Neural progenitor cell (in vitro differentiated cells): Measurements from ENCODE around the gene MAF. TPM values are rescaled to one million over a fixed set of nuclear protein-coding genes. Genes with fewer than 3 reads are reported as not detected.

Experiments used
- DNase-seq: peaks from one replicate; pipeline ENCODE4 v3.0.0-alpha.2; 2016; ENCODE audit warnings: low spot score
- H2AFZ ChIP-seq: fragments of 200-600 bp; sonication (generic); replicated peaks from 2 replicates; pipeline ENCODE4 v1.6.1; 2016; ENCODE audit warnings: antibody characterized with exemption
- H3F3A ChIP-seq: fragments of 200-600 bp; sonication (generic); 2 replicates; pipeline ENCODE4 v1.6.1; 2016; ENCODE audit warnings: antibody characterized with exemption, low read depth
- H3K27ac ChIP-seq: fragments of 200-600 bp; sonication (generic); 2 replicates; pipeline ENCODE4 v1.5.1; 2016; ENCODE audit warnings: mild to moderate bottlenecking
- H3K27me3 ChIP-seq: fragments of 200-600 bp; sonication (generic); 2 replicates; pipeline ENCODE4 v1.6.1; 2016; ENCODE audit warnings: mild to moderate bottlenecking, moderate library complexity
- H3K36me3 ChIP-seq: fragments of 200-600 bp; sonication (generic); 2 replicates; pipeline ENCODE4 v1.5.1; 2016
- H3K4me1 ChIP-seq: fragments of 200-600 bp; sonication (generic); 2 replicates; pipeline ENCODE4 v1.6.1; 2016; ENCODE audit warnings: mixed run types
- H3K4me2 ChIP-seq: fragments of 200-600 bp; sonication (generic); 2 replicates; pipeline ENCODE4 v1.6.1; 2016
- H3K4me3 ChIP-seq: fragments of 200-600 bp; sonication (generic); 2 replicates; pipeline ENCODE4 v1.5.1; 2016
- H3K79me2 ChIP-seq: fragments of 200-600 bp; sonication (generic); 2 replicates; pipeline ENCODE4 v1.6.1; 2016; ENCODE audit warnings: low read depth
- H3K9ac ChIP-seq: fragments of 200-600 bp; sonication (generic); 2 replicates; pipeline ENCODE4 v1.6.1; 2016
- H3K9me3 ChIP-seq: fragments of 200-600 bp; sonication (generic); 2 replicates; pipeline ENCODE4 v1.5.1; 2016; ENCODE audit warnings: low read depth
- H4K20me1 ChIP-seq: fragments of 200-600 bp; sonication (generic); 2 replicates; pipeline ENCODE4 v1.6.1; 2016; ENCODE audit warnings: low read depth
- H3K27ac Mint-ChIP-seq: 3 replicates; pipeline ENCODE4 v1.8.0; 2021; ENCODE audit warnings: mixed read lengths
- H3K27me3 Mint-ChIP-seq: 2 replicates; pipeline ENCODE4 v1.8.0; 2022; ENCODE audit warnings: low read depth, mild to moderate bottlenecking, inconsistent platforms, moderate library complexity, mixed read lengths; ENCODE audit not compliant: insufficient read depth
- H3K36me3 Mint-ChIP-seq: 3 replicates; pipeline ENCODE4 v1.8.0; 2021; ENCODE audit warnings: mixed read lengths
- H3K4me1 Mint-ChIP-seq: 3 replicates; pipeline ENCODE4 v1.8.0; 2021; ENCODE audit warnings: mixed read lengths
- H3K4me3 Mint-ChIP-seq: 3 replicates; pipeline ENCODE4 v1.8.0; 2021; ENCODE audit warnings: mild to moderate bottlenecking, moderate library complexity, mixed read lengths
- H3K9me3 Mint-ChIP-seq: 3 replicates; pipeline ENCODE4 v1.8.0; 2020; ENCODE audit warnings: mixed read lengths
- EZH2 ChIP-seq: fragments of 200-600 bp; sonication (generic); IDR thresholded peaks from 2 replicates; pipeline ENCODE4 v1.6.1; 2017; ENCODE audit warnings: antibody characterized with exemption, mild to moderate bottlenecking, moderate library complexity
- EZH2phosphoT487 ChIP-seq: fragments of 200-600 bp; sonication (generic); IDR thresholded peaks from 2 replicates; pipeline ENCODE4 v1.6.1; 2017; ENCODE audit warnings: antibody characterized with exemption
- total RNA-seq: library from RNA; depleted of rRNA; stranded (reverse); fragments of >200 nt; gene quantifications from 2 replicates; pipeline ENCODE4 v1.2.3, GENCODE V29; 2015; ENCODE audit warnings: low replicate concordance
- TF ChIP-seq, protein P1 (sequence below): fragments of 200-600 bp; sonication (generic); IDR thresholded peaks from 2 replicates; pipeline ENCODE4 v1.5.1; 2017; ENCODE audit warnings: antibody characterized with exemption, mild to moderate bottlenecking

The MAF gene
- total RNA-seq, 1 donor from 2014 or later, result 10.8 TPM

DNA sequence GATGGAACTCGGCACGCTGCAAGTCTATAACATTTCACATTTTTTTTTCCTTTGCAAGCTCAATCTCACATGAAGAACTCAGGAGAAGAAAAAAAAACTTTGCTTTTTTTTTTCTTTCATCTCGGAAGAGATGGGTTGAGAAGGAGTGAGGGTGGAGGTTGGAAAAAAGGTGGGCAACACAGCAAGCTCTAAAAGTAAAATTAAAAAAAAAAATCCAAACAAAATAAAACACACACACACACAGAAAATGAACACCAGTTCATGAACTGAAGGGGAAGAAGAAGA, 2.5 kb downstream of the MAF start:
- Mint-ChIP-seq H3K36me3 (peaks cover 5% of the 10 kb centered on the region), H3K4me1 (peaks cover 45% of the 10 kb centered on the region), H3K4me3 (peak overlapping the region; percentile 97), H3K27me3 (peaks cover 9% of the 10 kb centered on the region), H3K9me3 (no peaks in the 10 kb centered on the region), H3K27ac (peak overlapping the region; percentile 72)
- Histone ChIP-seq H3F3A (peaks cover 19% of the 10 kb centered on the region), H3K79me2 (peaks cover 55% of the 10 kb centered on the region), H2AFZ (no peak overlapping the region), H3K36me3 (no peaks in the 10 kb centered on the region), H4K20me1 (no peaks in the 10 kb centered on the region), H3K4me1 (peaks cover 45% of the 10 kb centered on the region), H3K4me3 (peak overlapping the region; percentile 67), H3K27me3 (no peaks in the 10 kb centered on the region), H3K4me2 (peak overlapping the region; percentile 78), H3K9me3 (no peaks in the 10 kb centered on the region), H3K27ac (no peak overlapping the region), H3K9ac (no peak overlapping the region)
- DNase-seq, result no peak
- TF ChIP-seq, protein P1, sequence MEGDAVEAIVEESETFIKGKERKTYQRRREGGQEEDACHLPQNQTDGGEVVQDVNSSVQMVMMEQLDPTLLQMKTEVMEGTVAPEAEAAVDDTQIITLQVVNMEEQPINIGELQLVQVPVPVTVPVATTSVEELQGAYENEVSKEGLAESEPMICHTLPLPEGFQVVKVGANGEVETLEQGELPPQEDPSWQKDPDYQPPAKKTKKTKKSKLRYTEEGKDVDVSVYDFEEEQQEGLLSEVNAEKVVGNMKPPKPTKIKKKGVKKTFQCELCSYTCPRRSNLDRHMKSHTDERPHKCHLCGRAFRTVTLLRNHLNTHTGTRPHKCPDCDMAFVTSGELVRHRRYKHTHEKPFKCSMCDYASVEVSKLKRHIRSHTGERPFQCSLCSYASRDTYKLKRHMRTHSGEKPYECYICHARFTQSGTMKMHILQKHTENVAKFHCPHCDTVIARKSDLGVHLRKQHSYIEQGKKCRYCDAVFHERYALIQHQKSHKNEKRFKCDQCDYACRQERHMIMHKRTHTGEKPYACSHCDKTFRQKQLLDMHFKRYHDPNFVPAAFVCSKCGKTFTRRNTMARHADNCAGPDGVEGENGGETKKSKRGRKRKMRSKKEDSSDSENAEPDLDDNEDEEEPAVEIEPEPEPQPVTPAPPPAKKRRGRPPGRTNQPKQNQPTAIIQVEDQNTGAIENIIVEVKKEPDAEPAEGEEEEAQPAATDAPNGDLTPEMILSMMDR, result no peak
- TF ChIP-seq EZH2phosphoT487, result no peak
- no peak for TF ChIP-seq EZH2

DNA sequence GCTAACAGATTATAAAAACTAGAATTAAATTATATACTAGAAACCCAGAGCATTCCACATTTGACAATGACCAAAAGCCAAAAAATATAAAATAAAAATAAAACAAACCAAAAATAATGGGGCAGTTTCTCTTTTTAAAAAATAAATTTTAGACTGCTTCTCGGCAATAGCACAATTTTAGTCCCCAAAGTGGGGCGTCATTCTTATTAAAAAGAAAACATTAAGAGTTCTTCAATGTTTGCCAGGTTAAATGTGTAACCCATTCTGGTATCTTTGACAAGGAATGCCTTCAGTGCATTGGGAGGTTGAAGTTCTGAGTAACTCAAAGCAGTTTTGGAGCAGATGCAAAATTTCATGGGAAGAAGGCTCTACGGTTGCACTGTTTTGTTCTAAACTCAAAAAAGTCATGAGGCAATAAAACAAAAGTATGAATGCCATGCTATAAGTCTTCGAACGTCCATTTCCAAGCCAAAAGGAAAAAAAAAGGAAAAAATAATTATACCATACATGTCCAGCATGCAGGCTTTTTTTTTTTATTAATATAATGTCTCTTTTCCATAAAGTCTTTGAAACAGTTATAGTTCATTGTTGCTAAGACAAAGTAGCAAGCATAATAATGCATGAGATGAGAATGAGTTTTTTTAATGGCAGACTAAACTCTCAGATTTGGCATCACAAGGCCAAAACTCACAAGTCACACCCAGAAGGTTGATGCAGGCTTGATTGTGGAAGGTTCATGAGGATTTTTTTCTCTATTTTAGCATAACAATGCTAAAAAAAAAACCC, 3.1 kb downstream of the MAF start:
- Histone ChIP-seq H3K79me2 (peaks cover 55% of the 10 kb centered on the region), H3K9me3 (no peaks in the 10 kb centered on the region), H4K20me1 (no peaks in the 10 kb centered on the region), H3K4me2 (peak overlapping the region; percentile 78), H3F3A (peaks cover 14% of the 10 kb centered on the region), H2AFZ (no peak overlapping the region), H3K4me1 (peaks cover 45% of the 10 kb centered on the region), H3K9ac (no peak overlapping the region), H3K36me3 (no peaks in the 10 kb centered on the region), H3K4me3 (peak overlapping the region; percentile 67), H3K27me3 (no peaks in the 10 kb centered on the region), H3K27ac (no peak overlapping the region)
- Mint-ChIP-seq H3K4me1 (peaks cover 47% of the 10 kb centered on the region), H3K27ac (peak overlapping the region; percentile 74), H3K36me3 (peaks cover 6% of the 10 kb centered on the region), H3K27me3 (peaks cover 11% of the 10 kb centered on the region), H3K4me3 (peak overlapping the region; percentile 97), H3K9me3 (no peaks in the 10 kb centered on the region)
- DNase-seq, result no peak
- no peak for TF ChIP-seq EZH2phosphoT487
- TF ChIP-seq, protein P1, result no peak
- no peak for TF ChIP-seq EZH2

DNA sequence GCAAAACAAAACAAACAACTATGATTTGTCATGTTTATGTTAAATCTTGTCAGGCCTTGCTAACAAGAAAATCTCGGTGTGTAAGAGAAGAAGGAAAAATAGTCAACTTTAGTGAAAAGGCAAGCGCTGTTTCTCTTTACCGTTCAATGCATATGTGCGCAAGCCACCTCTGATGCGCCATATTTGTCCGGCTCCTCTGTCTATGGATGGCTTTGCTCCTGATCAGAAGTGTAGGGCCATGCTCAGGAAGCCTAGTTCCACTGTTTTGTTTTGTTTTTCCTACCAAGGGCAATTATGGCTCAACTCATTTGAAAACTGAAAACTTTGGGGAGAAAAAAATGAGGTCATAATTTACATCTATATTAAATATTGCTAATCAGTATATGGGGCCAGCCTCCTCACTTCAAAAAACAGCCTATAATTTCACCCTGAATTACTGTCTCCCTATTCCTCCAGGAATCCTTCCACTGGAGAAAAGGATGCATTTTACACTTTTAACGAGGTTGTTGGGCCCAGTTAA, 4.5 kb downstream of the MAF start:
- H3K36me3 Mint-ChIP-seq, result peaks cover 8% of the 10 kb centered on the region
- H3F3A ChIP-seq, result peaks cover 19% of the 10 kb centered on the region
- no peak overlapping the region for H3K27ac ChIP-seq
- peak overlapping the region; percentile 67 for H3K4me3 ChIP-seq
- H3K27ac Mint-ChIP-seq, result peak overlapping the region; percentile 78
- peaks cover 56% of the 10 kb centered on the region for H3K4me1 Mint-ChIP-seq
- peaks cover 50% of the 10 kb centered on the region for H3K4me1 ChIP-seq
- H3K79me2 ChIP-seq, result peaks cover 55% of the 10 kb centered on the region
- H4K20me1 ChIP-seq, result no peaks in the 10 kb centered on the region
- TF ChIP-seq, protein P1, result no peak
- no peak for TF ChIP-seq EZH2phosphoT487
- no peak for TF ChIP-seq EZH2
- no peak for DNase-seq
- H3K36me3 ChIP-seq, result no peaks in the 10 kb centered on the region
- peak overlapping the region; percentile 78 for H3K4me2 ChIP-seq
- no peaks in the 10 kb centered on the region for H3K27me3 ChIP-seq
- no peaks in the 10 kb centered on the region for H3K9me3 ChIP-seq
- no peak overlapping the region for H3K9ac ChIP-seq
- peaks cover 11% of the 10 kb centered on the region for H3K27me3 Mint-ChIP-seq
- no peaks in the 10 kb centered on the region for H3K9me3 Mint-ChIP-seq
- H3K4me3 Mint-ChIP-seq, result peak overlapping the region; percentile 97
- H2AFZ ChIP-seq, result no peak overlapping the region
